DMS 273 treated with DMSO at 0.1 percent for 48 hours (cell line): ENCODE measurements around the gene PIMREG.

Source experiments
- DNase-seq: peaks from one replicate; lab custom pipeline; 2025; lab: John Stamatoyannopoulos, UW

Gene PIMREG

GRCh38 chr17:6461792-6462524 lies 17.7 kb downstream of the PIMREG start:
- DNase-seq: no peak

DNA sequence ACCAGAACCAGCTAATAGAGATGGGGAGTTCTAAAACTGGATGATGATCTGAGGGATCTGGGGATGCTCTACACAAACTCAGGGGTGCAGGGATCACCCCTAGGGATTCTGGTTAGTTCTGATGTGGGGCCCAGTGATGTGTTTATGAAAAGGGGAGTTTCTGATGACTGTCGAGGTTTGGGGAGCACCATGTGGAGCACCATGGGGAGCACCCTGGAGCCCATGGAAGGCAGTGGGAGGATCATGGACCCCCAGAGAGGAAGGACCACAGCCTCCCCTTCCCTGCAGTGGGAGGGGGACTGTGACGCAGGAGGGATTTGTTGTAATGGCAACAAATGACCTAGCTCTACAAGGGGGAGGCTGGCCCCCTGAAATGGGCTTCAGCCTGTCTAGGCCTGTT lies 18.4 kb downstream of the PIMREG start:
- no peak for DNase-seq

DNA sequence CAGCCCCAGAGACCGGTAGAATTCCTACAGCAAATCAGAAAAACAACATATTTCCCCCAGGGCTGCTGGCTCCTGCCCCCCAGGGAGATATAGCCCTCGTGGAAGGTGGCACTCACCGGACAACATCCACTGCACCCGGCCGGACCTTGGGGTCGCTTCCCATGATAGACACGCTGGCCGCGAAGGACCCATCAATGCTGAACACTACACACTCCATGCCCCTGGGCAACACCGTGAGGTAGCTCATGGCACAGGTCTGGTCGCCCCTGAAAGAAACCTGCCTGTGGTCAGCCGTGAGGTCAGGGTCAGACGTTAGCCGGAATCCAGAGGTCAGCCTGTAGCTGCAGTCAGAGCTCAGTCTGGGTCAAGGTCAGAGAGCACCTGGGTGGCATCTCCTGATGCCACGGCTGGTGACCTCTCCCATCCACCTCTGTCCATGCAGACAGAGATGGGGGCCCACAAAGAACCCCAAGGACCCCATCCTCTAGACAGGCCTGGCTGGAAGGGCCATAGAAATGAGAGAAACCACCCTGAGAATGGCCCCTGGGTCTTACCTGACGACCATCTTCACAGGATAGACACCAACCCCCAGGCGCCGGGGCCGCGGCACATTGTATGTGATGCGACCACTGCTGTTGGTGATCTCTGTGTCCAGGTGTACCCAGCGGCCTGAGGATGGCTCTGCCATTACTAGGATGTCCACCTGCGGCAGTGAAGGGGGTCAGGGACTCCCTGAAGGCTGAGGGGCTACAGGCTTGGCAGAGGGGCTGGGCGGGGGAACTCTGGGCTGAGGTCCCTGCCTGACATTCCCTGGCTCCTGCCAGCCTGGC lies 19.6 kb downstream of the PIMREG start:
- DNase-seq: no peak

GRCh38 chr17:6464446-6465041 lies 20.3 kb downstream of the PIMREG start:
- DNase-seq: no peak

DNA sequence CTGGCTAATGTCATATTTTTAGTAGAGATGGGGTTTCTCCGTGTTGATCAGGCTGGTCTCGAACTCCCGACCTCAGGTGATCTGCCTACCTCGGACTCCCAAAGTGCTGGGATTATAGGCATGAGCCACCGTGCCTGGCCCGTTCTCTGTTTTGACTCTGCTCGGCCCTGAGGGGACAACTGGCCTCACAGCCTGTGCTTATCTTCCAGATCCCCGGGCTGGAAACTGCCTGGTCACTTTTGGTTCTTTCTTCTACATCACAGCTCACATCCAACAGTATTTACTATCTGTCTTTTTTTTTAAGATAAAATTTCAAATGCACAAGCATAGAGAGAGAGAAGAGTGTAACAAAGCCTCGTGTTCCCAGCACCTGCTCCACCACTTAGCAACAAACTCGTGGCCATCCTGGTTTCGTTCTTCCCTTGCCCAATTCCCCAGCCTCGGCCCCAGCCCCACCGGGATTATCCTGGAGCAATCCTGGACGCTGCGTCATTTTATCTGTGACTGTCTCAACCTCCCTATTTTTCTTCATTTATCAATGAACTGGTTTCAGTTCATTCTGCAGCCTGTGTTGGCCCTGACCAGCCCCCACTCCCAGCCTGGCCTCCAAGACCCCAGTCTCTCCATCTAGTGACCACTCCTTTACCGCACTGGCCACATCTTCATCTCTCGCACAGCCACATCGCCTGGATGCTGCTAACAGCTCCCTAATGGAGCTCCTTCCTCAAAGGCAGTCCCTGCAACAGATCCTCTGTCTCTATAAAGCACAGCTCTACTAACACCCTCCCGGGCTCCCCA lies 21.1 kb downstream of the PIMREG start:
- no peak for DNase-seq

- no peak for DNase-seq
Measured at GRCh38 chr17:6467567-6467966, 23.3 kb downstream of the PIMREG start.

DNA sequence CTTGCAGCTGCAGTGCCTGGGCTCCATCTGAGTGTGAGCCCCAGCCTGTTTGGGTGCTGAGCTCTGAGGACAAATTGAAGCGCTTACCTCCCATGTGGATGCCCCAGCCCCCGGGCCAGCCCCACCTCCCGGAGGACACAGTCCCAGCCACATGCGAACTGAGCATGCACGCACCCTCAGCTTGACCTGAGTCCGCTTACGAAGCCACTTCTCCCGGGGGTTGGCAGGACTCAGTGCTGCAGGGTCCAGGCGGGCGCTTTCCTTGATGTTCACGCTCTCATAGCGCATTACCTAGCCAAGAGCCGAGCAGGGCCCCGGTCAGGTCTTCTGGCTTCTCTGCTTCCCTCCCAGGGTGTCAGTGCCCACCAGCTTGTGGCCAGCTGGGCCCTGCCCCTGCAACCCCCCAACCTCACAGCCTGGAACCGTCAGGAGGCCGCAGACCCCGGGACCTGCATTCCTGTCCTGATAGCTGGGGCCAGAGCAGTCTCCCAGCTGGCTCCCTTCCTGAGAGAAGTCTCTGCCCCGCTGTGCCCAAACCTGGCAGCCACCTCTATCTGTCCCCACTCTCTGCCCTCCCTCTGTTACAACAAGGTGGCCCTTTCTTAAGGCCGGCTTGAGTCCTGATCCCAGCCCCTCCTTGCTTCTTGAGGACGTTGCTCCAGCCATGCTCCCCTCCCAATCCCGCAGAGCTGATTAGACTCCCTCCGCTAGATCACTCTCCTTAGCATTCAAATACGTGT lies 24.0 kb downstream of the PIMREG start:
- DNase-seq: no peak

DNA sequence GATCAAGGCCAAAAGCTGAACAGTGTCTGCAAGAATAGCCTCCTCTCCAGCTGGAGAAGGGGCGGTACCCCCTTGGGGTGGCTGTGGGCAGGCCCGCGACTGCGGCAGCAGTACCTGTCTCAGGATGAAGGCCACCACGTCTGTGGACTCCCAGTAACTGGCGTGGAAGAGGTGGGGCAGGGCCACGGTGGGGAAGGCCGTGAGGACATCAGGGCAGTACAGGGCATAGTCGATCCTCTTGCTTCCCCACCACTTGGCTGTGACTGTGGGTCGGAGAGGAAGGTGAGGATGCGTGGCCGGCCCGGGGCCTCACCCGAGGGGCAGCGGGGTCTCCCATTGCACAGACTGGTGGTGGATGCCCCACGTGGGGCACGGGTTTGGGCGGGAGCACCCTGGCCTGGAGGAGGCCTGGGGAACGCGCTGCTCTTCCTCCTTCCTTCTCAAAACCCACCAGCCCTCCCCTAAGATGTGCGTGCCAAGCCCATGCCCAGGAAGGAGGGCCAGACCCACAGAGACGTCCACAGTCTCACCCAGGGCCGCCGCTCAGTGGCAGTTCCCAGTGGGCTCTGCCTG lies 26.0 kb downstream of the PIMREG start:
- no peak for DNase-seq

DNA sequence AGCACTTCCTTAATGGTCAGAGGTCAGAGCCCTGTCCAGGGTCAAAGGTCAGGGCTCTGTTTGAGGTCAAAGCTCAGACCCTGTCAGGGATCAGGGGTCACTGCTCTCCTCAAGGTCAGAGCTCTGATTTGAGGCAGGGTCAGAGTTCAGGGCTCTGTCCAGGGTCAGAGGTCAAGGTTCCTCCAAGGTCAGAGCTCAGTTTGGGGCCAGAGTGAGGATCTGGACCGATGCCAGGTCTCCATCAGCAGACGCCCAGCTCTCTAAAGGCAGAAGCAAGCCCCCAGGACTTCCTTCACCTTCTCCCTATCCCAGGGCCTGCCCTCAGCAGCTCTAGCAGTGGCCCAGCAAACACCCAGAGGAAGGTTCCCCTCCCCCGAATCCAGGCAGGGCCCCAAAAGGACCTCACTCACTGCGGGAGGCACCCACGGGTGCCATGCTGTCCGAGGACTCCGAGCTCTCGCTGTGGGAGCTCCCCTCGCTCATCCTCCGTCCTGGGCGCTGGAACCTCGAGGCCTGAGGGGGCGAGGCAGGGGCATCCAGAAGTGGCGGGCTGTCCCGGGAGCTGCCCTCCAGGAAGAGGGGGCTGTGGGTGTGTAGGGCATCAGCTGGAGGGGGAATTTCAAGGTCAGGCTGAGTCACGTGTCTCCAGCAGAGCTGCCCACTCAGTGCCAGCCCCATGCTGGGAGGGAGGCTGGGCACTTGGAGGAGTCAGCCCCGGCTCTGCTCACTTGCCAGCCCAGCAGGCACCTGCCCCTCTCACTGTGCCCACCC lies 26.7 kb downstream of the PIMREG start:
- DNase-seq: no peak

DNA sequence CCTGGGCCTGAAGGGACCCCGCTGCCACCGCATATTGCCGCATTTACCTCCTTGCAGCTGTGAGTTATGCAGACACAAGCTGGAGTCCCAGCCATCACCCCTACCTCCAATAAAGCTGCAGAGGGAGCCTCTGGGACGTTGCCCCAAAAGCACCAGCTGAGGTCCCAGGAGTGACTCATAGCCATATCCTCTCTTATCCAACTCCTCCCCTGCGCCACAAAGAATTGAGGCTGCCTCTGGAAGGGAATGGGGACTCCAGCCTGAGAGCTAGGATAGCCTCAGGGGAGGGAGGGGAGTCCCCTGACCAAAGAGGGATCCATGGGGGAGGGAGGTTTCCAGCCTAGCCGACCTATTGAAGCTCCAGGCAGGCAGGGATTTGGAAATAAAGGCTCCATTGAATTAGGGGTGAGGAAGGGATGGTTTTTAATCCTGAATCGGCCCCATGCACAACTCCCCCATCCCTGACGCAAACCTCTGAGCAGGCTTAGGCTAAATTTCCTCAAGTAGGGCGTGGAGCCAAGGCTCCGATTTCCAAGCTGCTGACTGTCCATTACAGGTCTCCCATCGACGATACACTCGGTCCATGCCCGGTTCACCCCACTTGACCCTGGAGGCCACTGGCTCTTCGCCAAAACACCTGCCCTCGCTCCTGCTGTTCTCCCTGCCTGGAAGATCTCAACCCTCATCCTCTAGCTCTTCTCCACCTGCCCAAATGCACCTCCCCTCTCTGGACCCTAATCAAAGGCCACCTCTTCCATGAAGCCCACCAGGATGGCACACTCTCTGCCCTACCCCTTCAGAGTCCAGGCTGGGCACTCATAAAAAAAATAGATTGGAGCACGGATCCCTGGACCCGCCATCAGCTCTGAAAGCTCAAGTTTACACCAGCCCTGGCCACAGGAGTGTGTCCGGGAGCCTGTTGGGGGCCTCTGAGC lies 27.5 kb downstream of the PIMREG start:
- DNase-seq: no peak

GRCh38 chr17:6472517-6472916 lies 28.3 kb downstream of the PIMREG start:
- no peak for DNase-seq

- DNase-seq: no peak
Measured at GRCh38 chr17:6473128-6473767, 29.0 kb downstream of the PIMREG start.

- DNase-seq: no peak
Measured at GRCh38 chr17:6474376-6474775, 30.1 kb downstream of the PIMREG start.

DNA sequence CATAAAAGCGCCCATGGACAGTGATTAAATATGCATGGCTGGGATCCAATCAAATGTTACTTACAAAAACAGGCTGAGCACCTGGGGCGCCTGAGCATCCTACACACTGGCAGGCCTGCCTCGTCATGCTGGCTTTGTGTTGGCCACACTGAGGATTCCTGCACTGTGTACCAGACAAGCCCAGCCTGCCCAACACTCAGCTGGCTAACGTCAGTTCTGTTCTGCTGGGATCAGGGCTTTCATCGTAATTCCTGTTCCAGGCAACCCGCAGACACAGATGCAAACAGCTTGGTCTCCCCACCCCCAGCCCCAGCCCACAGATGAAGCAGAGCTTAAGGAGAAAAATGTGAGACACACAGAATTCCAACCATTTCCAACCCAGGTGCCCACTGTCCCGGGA lies 30.7 kb downstream of the PIMREG start:
- DNase-seq: no peak

- DNase-seq: no peak
Measured at GRCh38 chr17:6475411-6475810, 31.2 kb downstream of the PIMREG start.

DNA sequence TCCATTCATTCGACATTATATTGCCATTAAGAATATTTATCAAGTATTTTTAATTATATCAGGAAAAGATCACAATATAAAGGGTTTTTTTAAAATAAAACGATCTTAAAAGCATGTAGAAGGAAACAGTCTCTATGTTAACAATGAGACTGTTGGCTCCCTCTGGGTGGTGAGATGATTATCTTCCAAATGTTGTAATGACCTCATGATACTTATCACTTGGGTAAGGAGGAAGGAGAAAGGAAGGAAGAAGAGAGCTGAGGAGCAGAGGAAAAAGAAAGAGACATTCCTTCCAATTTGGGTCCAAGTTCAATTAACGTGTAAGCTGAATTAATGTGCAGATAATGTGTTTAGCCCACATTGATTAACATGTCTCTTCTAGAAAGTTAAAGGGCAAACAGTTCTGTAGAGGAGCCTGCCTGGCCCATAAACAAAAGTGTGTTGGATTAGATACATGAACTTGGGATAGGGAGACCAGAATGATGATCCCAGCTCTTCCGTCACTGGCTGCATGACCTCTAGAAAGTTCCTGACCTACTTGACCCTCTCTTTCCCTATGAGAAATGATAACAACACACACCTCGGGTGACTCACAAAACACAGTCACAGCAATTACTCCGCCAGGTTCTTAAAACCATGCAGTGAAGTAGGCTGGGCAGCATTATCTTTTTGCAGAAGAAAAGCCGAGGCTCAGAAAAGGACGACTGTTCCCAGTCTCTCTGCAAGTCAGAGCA lies 32.0 kb downstream of the PIMREG start:
- DNase-seq: no peak

GRCh38 chr17:6476810-6477179 lies 32.5 kb downstream of the PIMREG start:
- DNase-seq: no peak

DNA sequence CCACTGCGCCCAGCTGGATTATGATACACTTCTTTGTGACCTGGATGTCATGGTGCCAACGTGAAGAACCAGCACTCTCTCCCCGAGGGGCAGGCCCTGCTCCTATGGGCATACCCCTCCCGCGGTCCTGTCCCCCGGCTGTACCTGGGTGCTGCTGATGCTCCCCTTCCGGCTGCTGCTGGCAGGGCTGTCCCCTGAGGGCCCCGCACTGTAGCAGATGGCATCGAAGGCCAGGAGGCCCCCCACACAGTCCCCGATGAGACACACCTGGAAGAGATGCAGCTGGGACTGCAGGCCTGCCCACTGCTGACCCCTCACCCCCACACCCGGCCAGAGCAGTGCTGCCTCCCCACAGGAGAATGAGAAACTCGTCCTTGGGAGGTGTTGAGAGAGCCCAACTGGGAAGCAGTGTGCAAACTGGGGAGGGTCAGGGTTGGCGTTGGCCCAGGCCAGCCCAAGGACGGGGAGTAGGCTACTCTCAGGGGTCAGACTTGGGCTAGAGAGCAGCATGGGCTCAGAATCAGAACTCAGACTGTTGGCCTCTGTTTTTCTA lies 33.7 kb downstream of the PIMREG start:
- DNase-seq: no peak
